ENCODE measurements around the gene AQP10. TPM values are rescaled to one million over a fixed set of nuclear protein-coding genes. Genes with fewer than 3 reads are reported as not detected.

Gene AQP10
- total RNA-seq, 1 donor, result not detected

DNA sequence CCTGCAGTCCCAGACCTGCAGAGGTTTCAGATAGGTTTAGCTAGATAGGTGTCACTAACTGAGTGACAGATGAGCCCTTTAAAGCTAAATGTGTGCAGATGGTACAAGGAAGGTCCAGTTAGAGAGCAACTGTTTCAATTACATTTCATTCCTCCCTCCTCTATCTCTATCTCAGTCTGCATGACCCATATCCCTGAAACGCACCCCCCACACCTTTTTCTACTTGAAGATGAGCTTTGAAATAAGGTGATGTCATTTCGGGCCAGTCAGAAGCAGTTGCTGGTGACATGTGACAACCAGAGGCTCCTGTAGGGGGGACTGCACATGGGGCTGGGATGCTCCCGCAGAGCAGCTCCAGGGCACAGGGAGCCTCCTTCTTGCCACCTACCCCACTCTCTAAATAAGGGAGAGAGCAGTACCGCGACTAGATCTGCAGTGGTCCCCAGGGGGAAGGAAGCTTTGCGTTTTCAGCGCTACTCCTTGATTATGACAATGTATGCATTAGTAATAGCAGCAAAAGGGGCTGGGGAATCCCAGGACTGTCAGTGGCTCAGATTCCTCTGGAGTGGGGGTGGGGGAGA lies 8.7 kb downstream of the AQP10 start:
- Histone ChIP-seq H3K9me3 (ENCODE audit: low read depth, low read length) (no peaks in the 10 kb centered on the region), H3K27ac (ENCODE audit: low read depth, low read length) (peak overlapping the region; percentile 41), H3K79me2 (ENCODE audit: insufficient read depth, low read length) (peaks cover 38% of the 10 kb centered on the region), H3K4me1 (ENCODE audit: insufficient read depth, low read length) (peaks cover 42% of the 10 kb centered on the region), H3K36me3 (ENCODE audit: insufficient read depth, low read length) (peaks cover 47% of the 10 kb centered on the region), H3K27me3 (ENCODE audit: insufficient read depth, low read length) (no peaks in the 10 kb centered on the region), H2AFZ (ENCODE audit: low read length) (no peak overlapping the region), H3K4me2 (ENCODE audit: insufficient read depth, low read length) (peak overlapping the region; percentile 95), H4K20me1 (ENCODE audit: insufficient read depth, low read length) (peaks cover 34% of the 10 kb centered on the region), H3K4me3 (ENCODE audit: insufficient read depth, low read length) (peak overlapping the region; percentile 63)
- DNase-seq (ENCODE audit: insufficient read length, low spot score, missing footprints), result peak; percentile 66
- TF ChIP-seq, protein P1, sequence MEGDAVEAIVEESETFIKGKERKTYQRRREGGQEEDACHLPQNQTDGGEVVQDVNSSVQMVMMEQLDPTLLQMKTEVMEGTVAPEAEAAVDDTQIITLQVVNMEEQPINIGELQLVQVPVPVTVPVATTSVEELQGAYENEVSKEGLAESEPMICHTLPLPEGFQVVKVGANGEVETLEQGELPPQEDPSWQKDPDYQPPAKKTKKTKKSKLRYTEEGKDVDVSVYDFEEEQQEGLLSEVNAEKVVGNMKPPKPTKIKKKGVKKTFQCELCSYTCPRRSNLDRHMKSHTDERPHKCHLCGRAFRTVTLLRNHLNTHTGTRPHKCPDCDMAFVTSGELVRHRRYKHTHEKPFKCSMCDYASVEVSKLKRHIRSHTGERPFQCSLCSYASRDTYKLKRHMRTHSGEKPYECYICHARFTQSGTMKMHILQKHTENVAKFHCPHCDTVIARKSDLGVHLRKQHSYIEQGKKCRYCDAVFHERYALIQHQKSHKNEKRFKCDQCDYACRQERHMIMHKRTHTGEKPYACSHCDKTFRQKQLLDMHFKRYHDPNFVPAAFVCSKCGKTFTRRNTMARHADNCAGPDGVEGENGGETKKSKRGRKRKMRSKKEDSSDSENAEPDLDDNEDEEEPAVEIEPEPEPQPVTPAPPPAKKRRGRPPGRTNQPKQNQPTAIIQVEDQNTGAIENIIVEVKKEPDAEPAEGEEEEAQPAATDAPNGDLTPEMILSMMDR (IDR thresholded peaks at IDR 0.05; ENCODE audit: extremely low read depth, low read depth, low read length), result no peak

DNA sequence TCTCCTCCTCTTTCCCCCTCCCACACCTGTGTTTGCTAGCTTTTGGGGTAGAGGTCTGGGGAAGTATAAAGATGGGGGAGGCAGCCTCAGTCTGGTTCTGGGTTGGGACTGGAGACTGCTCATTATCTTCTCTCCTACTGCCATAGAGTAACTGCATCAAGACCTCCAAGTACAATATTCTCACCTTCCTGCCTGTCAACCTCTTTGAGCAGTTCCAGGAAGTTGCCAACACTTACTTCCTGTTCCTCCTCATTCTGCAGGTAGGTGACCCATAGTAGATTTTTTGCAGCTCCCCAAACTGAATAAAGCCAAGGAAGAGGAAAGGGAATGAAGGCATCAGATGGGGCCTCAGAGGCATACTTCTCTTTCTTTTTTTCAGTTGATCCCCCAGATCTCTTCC lies 9.8 kb downstream of the AQP10 start:
- peaks cover 55% of the 10 kb centered on the region for H3K36me3 ChIP-seq (ENCODE audit: insufficient read depth, low read length)
- H3K9me3 ChIP-seq (ENCODE audit: low read depth, low read length), result no peaks in the 10 kb centered on the region
- no peak for DNase-seq (ENCODE audit: insufficient read length, low spot score, missing footprints)
- H3K27me3 ChIP-seq (ENCODE audit: insufficient read depth, low read length), result no peaks in the 10 kb centered on the region
- H3K27ac ChIP-seq (ENCODE audit: low read depth, low read length), result no peak overlapping the region
- TF ChIP-seq, protein P1 (IDR thresholded peaks at IDR 0.05; ENCODE audit: extremely low read depth, low read depth, low read length), result no peak
- H3K4me1 ChIP-seq (ENCODE audit: insufficient read depth, low read length), result peaks cover 45% of the 10 kb centered on the region
- no peak overlapping the region for H2AFZ ChIP-seq (ENCODE audit: low read length)
- H3K79me2 ChIP-seq (ENCODE audit: insufficient read depth, low read length), result peaks cover 38% of the 10 kb centered on the region
- no peak overlapping the region for H3K4me3 ChIP-seq (ENCODE audit: insufficient read depth, low read length)
- peaks cover 34% of the 10 kb centered on the region for H4K20me1 ChIP-seq (ENCODE audit: insufficient read depth, low read length)
- no peak overlapping the region for H3K4me2 ChIP-seq (ENCODE audit: insufficient read depth, low read length)

DNA sequence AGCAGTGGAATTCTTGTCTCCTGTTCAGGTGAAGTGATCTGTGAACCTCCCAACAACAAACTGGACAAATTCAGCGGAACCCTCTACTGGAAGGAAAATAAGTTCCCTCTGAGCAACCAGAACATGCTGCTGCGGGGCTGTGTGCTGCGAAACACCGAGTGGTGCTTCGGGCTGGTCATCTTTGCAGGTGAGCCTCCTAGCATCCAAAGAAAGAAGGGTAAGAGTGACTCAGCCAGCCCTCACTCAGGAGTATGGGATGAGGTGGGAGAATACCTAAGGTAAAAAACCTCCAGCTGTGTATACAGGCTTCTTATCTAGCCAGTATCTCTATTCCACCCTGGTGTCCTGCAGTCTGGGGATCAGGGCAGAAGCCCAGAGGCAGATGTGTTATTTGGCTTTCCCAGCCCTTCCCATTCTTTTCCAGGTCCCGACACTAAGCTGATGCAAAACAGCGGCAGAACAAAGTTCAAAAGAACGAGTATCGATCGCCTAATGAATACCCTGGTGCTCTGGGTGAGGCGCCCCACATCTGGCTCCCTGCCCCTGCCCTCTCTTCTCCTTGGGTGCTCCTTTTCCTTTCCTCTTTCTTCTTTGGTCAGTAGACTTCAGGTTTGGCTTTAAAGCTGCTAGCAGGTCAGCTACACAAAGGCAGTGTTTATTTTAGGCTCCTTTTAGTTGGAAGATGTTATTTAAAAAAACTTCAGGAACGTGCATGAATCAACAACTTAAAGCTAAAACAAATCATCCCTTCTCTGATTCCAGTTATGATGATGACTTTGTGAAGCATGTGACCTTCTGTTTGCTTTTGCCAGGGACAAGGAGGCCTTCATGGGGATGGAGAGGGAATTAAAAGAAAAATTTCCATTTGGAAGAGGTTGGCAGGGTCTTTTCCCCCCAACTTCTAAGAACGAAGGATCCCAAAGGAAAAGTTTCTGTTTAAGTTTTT lies 13.5 kb downstream of the AQP10 start:
- Histone ChIP-seq H3K27me3 (ENCODE audit: insufficient read depth, low read length) (no peaks in the 10 kb centered on the region), H3K4me1 (ENCODE audit: insufficient read depth, low read length) (peaks cover 18% of the 10 kb centered on the region), H2AFZ (ENCODE audit: low read length) (no peak overlapping the region), H3K27ac (ENCODE audit: low read depth, low read length) (peak overlapping the region; percentile 42), H3K36me3 (ENCODE audit: insufficient read depth, low read length) (peaks cover 81% of the 10 kb centered on the region), H3K4me2 (ENCODE audit: insufficient read depth, low read length) (peak overlapping the region; percentile 6), H3K79me2 (ENCODE audit: insufficient read depth, low read length) (peaks cover 28% of the 10 kb centered on the region), H3K9me3 (ENCODE audit: low read depth, low read length) (no peaks in the 10 kb centered on the region), H4K20me1 (ENCODE audit: insufficient read depth, low read length) (peaks cover 33% of the 10 kb centered on the region), H3K4me3 (ENCODE audit: insufficient read depth, low read length) (no peak overlapping the region)
- peak; percentile 79 for DNase-seq (ENCODE audit: insufficient read length, low spot score, missing footprints)
- TF ChIP-seq, protein P1 (IDR thresholded peaks at IDR 0.05; ENCODE audit: extremely low read depth, low read depth, low read length), result no peak

Measured in osteoblast (primary cell).